COLO829 (cell line): ENCODE data around the gene M6PR.

ENCODE experiments used
- DNase-seq: peaks from one replicate; pipeline ENCODE4 v3.0.0; 2012; ENCODE audit warnings: low spot score

The M6PR gene

GRCh38 chr12:8949342-8950220 lies at the start of gene M6PR:
Gene M6PR (minus strand): TSS chr12:8949645. CDS start chr12:8946404, 3,241 bp downstream.
- DNase-seq, result peak; percentile 99

GRCh38 chr12:8996682-8997405 lies 47.4 kb upstream of the M6PR start:
- no peak for DNase-seq

GRCh38 chr12:8995021-8995775 lies 45.8 kb upstream of the M6PR start:
- no peak for DNase-seq

GRCh38 chr12:8993827-8994226 lies 44.4 kb upstream of the M6PR start:
- DNase-seq, result no peak

GRCh38 chr12:8991371-8992345 lies 42.2 kb upstream of the M6PR start:
- DNase-seq, result no peak

GRCh38 chr12:8989413-8989812 lies 40.0 kb upstream of the M6PR start, which contains the start of gene KLRG1:
Gene KLRG1 (plus strand): TSS chr12:8989546. CDS start chr12:8989636, 90 bp downstream.
- DNase-seq, result no peak

GRCh38 chr12:8987685-8988084 lies 38.2 kb upstream of the M6PR start:
- DNase-seq, result no peak

GRCh38 chr12:8987163-8987562 lies 37.7 kb upstream of the M6PR start:
- DNase-seq, result no peak

- no peak for DNase-seq
Observed at GRCh38 chr12:8985213-8985754, 35.8 kb upstream of the M6PR start.

GRCh38 chr12:8980137-8980536 lies 30.7 kb upstream of the M6PR start:
- DNase-seq, result no peak

- no peak for DNase-seq
Observed at GRCh38 chr12:8970432-8970831, 21.0 kb upstream of the M6PR start.

GRCh38 chr12:8969861-8970411 lies 20.5 kb upstream of the M6PR start:
- DNase-seq, result no peak

- DNase-seq, result no peak
Observed at GRCh38 chr12:8968761-8969160, 19.3 kb upstream of the M6PR start.

GRCh38 chr12:8960176-8960575 lies 10.7 kb upstream of the M6PR start:
- DNase-seq, result no peak

GRCh38 chr12:8958066-8958465 lies 8.6 kb upstream of the M6PR start:
- DNase-seq, result no peak

- no peak for DNase-seq
Observed at GRCh38 chr12:8957561-8957960, 8.1 kb upstream of the M6PR start.

GRCh38 chr12:8956772-8957171 lies 7.3 kb upstream of the M6PR start:
- no peak for DNase-seq

GRCh38 chr12:8956073-8956472 lies 6.6 kb upstream of the M6PR start:
- DNase-seq, result no peak

GRCh38 chr12:8953773-8954402 lies 4.4 kb upstream of the M6PR start:
- no peak for DNase-seq

- DNase-seq, result no peak
Observed at GRCh38 chr12:8951744-8952143, 2.3 kb upstream of the M6PR start.
